ENCODE data around the gene SLC25A48.

GRCh38 chr5:135878156-135878620 lies 43.7 kb downstream of the SLC25A48 start:
- TF ChIP-seq CTCF (IDR thresholded peaks at IDR 0.05) (no peak), POLR2AphosphoS5 (IDR thresholded peaks at IDR 0.05; ENCODE audit: low read depth, low read length) (no peak), SIN3A (IDR thresholded peaks at IDR 0.05; ENCODE audit: borderline replicate concordance, insufficient read depth, low read depth, low read length) (no peak), TCF7L2 (IDR thresholded peaks at IDR 0.05; ENCODE audit: low read depth, low read length) (no peak)
- TF ChIP-seq, protein P1, sequence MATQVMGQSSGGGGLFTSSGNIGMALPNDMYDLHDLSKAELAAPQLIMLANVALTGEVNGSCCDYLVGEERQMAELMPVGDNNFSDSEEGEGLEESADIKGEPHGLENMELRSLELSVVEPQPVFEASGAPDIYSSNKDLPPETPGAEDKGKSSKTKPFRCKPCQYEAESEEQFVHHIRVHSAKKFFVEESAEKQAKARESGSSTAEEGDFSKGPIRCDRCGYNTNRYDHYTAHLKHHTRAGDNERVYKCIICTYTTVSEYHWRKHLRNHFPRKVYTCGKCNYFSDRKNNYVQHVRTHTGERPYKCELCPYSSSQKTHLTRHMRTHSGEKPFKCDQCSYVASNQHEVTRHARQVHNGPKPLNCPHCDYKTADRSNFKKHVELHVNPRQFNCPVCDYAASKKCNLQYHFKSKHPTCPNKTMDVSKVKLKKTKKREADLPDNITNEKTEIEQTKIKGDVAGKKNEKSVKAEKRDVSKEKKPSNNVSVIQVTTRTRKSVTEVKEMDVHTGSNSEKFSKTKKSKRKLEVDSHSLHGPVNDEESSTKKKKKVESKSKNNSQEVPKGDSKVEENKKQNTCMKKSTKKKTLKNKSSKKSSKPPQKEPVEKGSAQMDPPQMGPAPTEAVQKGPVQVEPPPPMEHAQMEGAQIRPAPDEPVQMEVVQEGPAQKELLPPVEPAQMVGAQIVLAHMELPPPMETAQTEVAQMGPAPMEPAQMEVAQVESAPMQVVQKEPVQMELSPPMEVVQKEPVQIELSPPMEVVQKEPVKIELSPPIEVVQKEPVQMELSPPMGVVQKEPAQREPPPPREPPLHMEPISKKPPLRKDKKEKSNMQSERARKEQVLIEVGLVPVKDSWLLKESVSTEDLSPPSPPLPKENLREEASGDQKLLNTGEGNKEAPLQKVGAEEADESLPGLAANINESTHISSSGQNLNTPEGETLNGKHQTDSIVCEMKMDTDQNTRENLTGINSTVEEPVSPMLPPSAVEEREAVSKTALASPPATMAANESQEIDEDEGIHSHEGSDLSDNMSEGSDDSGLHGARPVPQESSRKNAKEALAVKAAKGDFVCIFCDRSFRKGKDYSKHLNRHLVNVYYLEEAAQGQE (IDR thresholded peaks at IDR 0.05; ENCODE audit: insufficient read depth in 1 of 2, low read depth in 2 of 2, low read length in 1 of 2) = no peak
